K562 (cell line): ENCODE measurements around the gene SEMA5A. TPM values are rescaled to one million over a fixed set of nuclear protein-coding genes. Genes with fewer than 3 reads are reported as not detected.

Experiments
- ATAC-seq: fragments of 200-7000 bp; cut with Tn5 transposase; 3 replicates; pipeline ENCODE4 v1.9.1; 2020; ENCODE audit warnings: moderate library complexity
- BruUV-seq: library from RNA; stranded (reverse); fragments of 400-500 nt; replicated peaks from 2 replicates; lab custom pipeline; 2021; lab: Mats Ljungman, UMichigan
- CTCF ChIA-PET: fragments of 300-600 bp; formaldehyde crosslinking; extraction: SDS; loops from one replicate; lab custom pipeline; 2021; ENCODE audit warnings: low intra/inter-chr PET ratio; lab: Yijun Ruan, JAX
- POLR2A ChIA-PET: fragments of 300-600, 350-650 bp; sonication (Branson Sonifier 250); formaldehyde crosslinking; extraction: SDS; loops from one replicate; lab custom pipeline; 2021; ENCODE audit warnings: antibody characterized with exemption, inconsistent platforms; lab: Yijun Ruan, JAX
- DNase-seq, 4 experiments: peaks; one replicate each; pipeline versions ENCODE4 v3.0.0 to v3.0.0-alpha.2; 2011 to 2018; ENCODE audit warnings: low spot score in 3 of 4, mixed read lengths in 3 of 4; ENCODE audit errors: extremely low read depth in 1 of 4
- FAIRE-seq: peaks from 2 replicates; lab custom pipeline; 2011; peaks lifted over from hg19 to GRCh38; lab: Jason Lieb, UNC
- H2AFZ ChIP-seq: 2 replicates; pipeline ENCODE4 v1.6.0; 2011; ENCODE audit warnings: low read depth, low read length, control low read depth, inconsistent platforms
- H3K27ac ChIP-seq: fragments of 200-600 bp; 3 replicates; pipeline ENCODE4 v1.8.0; 2011; ENCODE audit warnings: low read depth, mild to moderate bottlenecking, control low read depth, inconsistent platforms, low read length, moderate library complexity, mixed read lengths; ENCODE audit errors: extremely low read depth
- H3K27me3 ChIP-seq, 2 experiments: fragments of 300-600 bp in 1 of 2; 2 replicates in 1 of 2; 3 replicates in 1 of 2; pipeline versions ENCODE4 v1.6.0 to v1.8.0; 2011; ENCODE audit warnings: inconsistent platforms in 2 of 2, low read length in 2 of 2, mild to moderate bottlenecking in 1 of 2, mixed read lengths in 1 of 2, moderate library complexity in 1 of 2; ENCODE audit not compliant: control insufficient read depth in 2 of 2, insufficient read depth in 2 of 2
- H3K36me3 ChIP-seq: fragments of 300-600 bp; 3 replicates; pipeline ENCODE4 v1.8.0; 2011; ENCODE audit warnings: mild to moderate bottlenecking, low read length, inconsistent platforms; ENCODE audit not compliant: control insufficient read depth, insufficient read depth
- H3K4me1 ChIP-seq, 2 experiments: fragments of 200-600 bp in 1 of 2; replicated peaks in 1 of 2; 2 replicates in 1 of 2; 3 replicates in 1 of 2; pipeline versions ENCODE4 v1.5.1 to v1.8.0; 2011; ENCODE audit warnings: inconsistent platforms in 2 of 2, low read length in 2 of 2, mild to moderate bottlenecking in 1 of 2, mixed read lengths in 1 of 2, moderate library complexity in 1 of 2; ENCODE audit not compliant: control insufficient read depth in 2 of 2, insufficient read depth in 2 of 2
- H3K4me2 ChIP-seq: 2 replicates; pipeline ENCODE4 v1.6.1; 2011; ENCODE audit warnings: low read length, control low read depth, inconsistent platforms, mixed read lengths; ENCODE audit not compliant: insufficient read depth
- H3K4me3 ChIP-seq: fragments of 200-600 bp; sonication (generic), shearing (Covaris generic); 2 replicates; pipeline ENCODE4 v1.5.1; 2016; ENCODE audit warnings: control low read depth, inconsistent platforms
- H3K79me2 ChIP-seq: fragments of 200-600 bp; 3 replicates; pipeline ENCODE4 v1.8.0; 2011; ENCODE audit warnings: low read length, inconsistent platforms; ENCODE audit not compliant: control insufficient read depth, insufficient read depth
- H3K9ac ChIP-seq, 2 experiments: 2 replicates each; pipeline versions ENCODE4 v1.6.0 to v1.6.1; 2011; ENCODE audit warnings: low read depth in 2 of 2, low read length in 2 of 2, control low read depth in 1 of 2, inconsistent platforms in 1 of 2, mild to moderate bottlenecking in 1 of 2, mixed read lengths in 1 of 2; ENCODE audit not compliant: insufficient read depth in 1 of 2
- H3K9me1 ChIP-seq: one replicate; pipeline ENCODE4 v1.6.0; 2011; ENCODE audit warnings: inconsistent platforms, mild to moderate bottlenecking, low read length, moderate library complexity; ENCODE audit not compliant: control insufficient read depth, insufficient read depth
- H3K9me3 ChIP-seq: replicated peaks from 2 replicates; pipeline ENCODE4 v1.5.1; 2011; ENCODE audit warnings: low read depth, low read length, inconsistent platforms; ENCODE audit not compliant: control insufficient read depth, insufficient read depth
- H4K20me1 ChIP-seq: replicated peaks from 2 replicates; pipeline ENCODE4 v1.6.1; 2011; ENCODE audit warnings: low read length, inconsistent platforms, mixed read lengths; ENCODE audit not compliant: control insufficient read depth, insufficient read depth
- BRCA1 ChIP-seq, 2 experiments: fragments of 450-650 bp in 1 of 2; sonication (generic) in 1 of 2; formaldehyde crosslinking in 1 of 2; IDR thresholded peaks; 2 replicates each; pipeline versions ENCODE4 v1.5.0 to v1.6.1; 2017 to 2020; ENCODE audit warnings: mild to moderate bottlenecking in 1 of 2, missing genetic modification reagents in 1 of 2
- CEBPG ChIP-seq, 3 experiments: fragments of 200-800 bp in 1 of 3; sonication (Bioruptor generic) in 1 of 3; sonication (generic) in 1 of 3; formaldehyde crosslinking in 1 of 3; IDR thresholded peaks in 2 of 3; conservative IDR thresholded peaks in 1 of 3; 2 replicates each; pipeline versions ENCODE4 v1.6.1 to v1.8.0; 2016 to 2022; ENCODE audit warnings: missing compliant biosample characterization in 2 of 3, missing genetic modification characterization in 2 of 3, mild to moderate bottlenecking in 1 of 3, missing genetic modification reagents in 1 of 3
- ELK1 ChIP-seq: sonication (generic); formaldehyde crosslinking; IDR thresholded peaks from 2 replicates; pipeline ENCODE4 v1.8.1; 2022; ENCODE audit warnings: missing genetic modification reagents
- NCOA1 ChIP-seq: fragments of 450-650 bp; IDR thresholded peaks from 2 replicates; pipeline ENCODE4 v1.6.1; 2016; ENCODE audit warnings: low read depth
- NFE2L1 ChIP-seq: fragments of 450-650 bp; IDR thresholded peaks from 2 replicates; pipeline ENCODE4 v1.6.1; 2016; ENCODE audit warnings: missing genetic modification characterization, low read depth, mild to moderate bottlenecking, missing compliant biosample characterization, moderate library complexity, borderline replicate concordance
- PHTF2 ChIP-seq: fragments of 250-450 bp; sonication (Bioruptor Pico); IDR thresholded peaks from 2 replicates; pipeline ENCODE4 v1.5.0; 2021; ENCODE audit warnings: mild to moderate bottlenecking
- RBM15 ChIP-seq: fragments of 200-400 bp; formaldehyde crosslinking; IDR thresholded peaks from 2 replicates; pipeline ENCODE4 v1.6.1; 2018; ENCODE audit warnings: mild to moderate bottlenecking, low read length, moderate library complexity; ENCODE audit not compliant: insufficient read depth
- SETDB1 ChIP-seq: IDR thresholded peaks from one replicate; pipeline ENCODE4 v1.6.1; 2012; ENCODE audit warnings: low read length, control low read depth, inconsistent platforms
- TBL1XR1 ChIP-seq, 2 experiments: IDR thresholded peaks; 2 replicates each; pipeline ENCODE4 v1.6.1; 2012; ENCODE audit warnings: improper control_type of control experiment in 2 of 2, low read length in 2 of 2, mild to moderate bottlenecking in 1 of 2
- ZC3H4 ChIP-seq: sonication (generic); formaldehyde crosslinking; IDR thresholded peaks from 2 replicates; pipeline ENCODE4 v1.9.0; 2021; ENCODE audit warnings: missing genetic modification reagents, borderline replicate concordance
- ZFX ChIP-seq: sonication (generic); formaldehyde crosslinking; IDR thresholded peaks from 2 replicates; pipeline ENCODE4 v1.8.0; 2022; ENCODE audit warnings: mild to moderate bottlenecking, missing genetic modification reagents, moderate library complexity
- ZNF217 ChIP-seq: sonication (generic); formaldehyde crosslinking; IDR thresholded peaks from 2 replicates; pipeline ENCODE4 v1.8.0; 2022; ENCODE audit warnings: mild to moderate bottlenecking, missing genetic modification reagents
- ZNF24 ChIP-seq: fragments of 450-650 bp; IDR thresholded peaks from 2 replicates; pipeline ENCODE4 v1.6.1; 2016
- WGBS: fragments of 100-300 bp; shearing (Covaris generic); methylation state at CpG from one replicate; pipeline ENCODE4 v1.1.6; 2016; ENCODE audit warnings: low coverage, mixed read lengths; ENCODE audit not compliant: insufficient coverage; ENCODE audit errors: missing lambda C conversion rate; 5-methylcytosine and 5-hydroxymethylcytosine counted together
- in situ Hi-C: fragments of 300-500 bp; cut with MboI; formaldehyde crosslinking; loops from 4 replicates; pipeline ENCODE4 v1.15.0; 2018; ENCODE audit warnings: inconsistent platforms, mixed read lengths
- intact Hi-C: fragments of 100-400 bp; cut with micrococcal nuclease; formaldehyde crosslinking; loops from 2 replicates; pipeline ENCODE4 v1.14.2; 2022
- polyA plus RNA-seq, 8 experiments: library from polyadenylated mRNA; depleted of rRNA in 4 of 8; stranded (reverse) in 5 of 8; unstranded in 3 of 8; fragments of >200 nt; fragmentation: Nextera tagmentation in 2 of 8; fragmentation: Illumina TruSeq in 1 of 8; extraction: Ambion mirVana in 2 of 8; extraction: Trizol in 1 of 8; gene quantifications; 2 replicates each; pipeline versions ENCODE4 v1.2.1 to v1.2.3, GENCODE V29; 2011 to 2014; ENCODE audit warnings: inconsistent platforms in 1 of 8, missing spikeins in 1 of 8
- total RNA-seq, 7 experiments: library from RNA; depleted of rRNA in 6 of 7; stranded (reverse); fragments of >200 nt in 6 of 7; fragmentation: Illumina TruSeq in 2 of 7; extraction: Trizol in 2 of 7; gene quantifications; 2 replicates each; pipeline versions ENCODE4 v1.2.1 to v1.2.3, GENCODE V29; 2011 to 2021; ENCODE audit warnings: low replicate concordance in 1 of 7
- TF ChIP-seq, protein P1 (sequence below): fragments of 450-650 bp; formaldehyde crosslinking; conservative IDR thresholded peaks from 2 replicates; pipeline ENCODE4 v1.4.0; 2022; ENCODE audit warnings: mild to moderate bottlenecking, missing genetic modification characterization
- TF ChIP-seq, protein P2 (sequence below): fragments of 250-450 bp; sonication (Bioruptor Pico); IDR thresholded peaks from 2 replicates; pipeline ENCODE4 v1.6.1; 2021; ENCODE audit warnings: mild to moderate bottlenecking

The SEMA5A gene
- total and polyA plus RNA-seq, 9 of the 15 experiments (the other 6 are each of a cell fraction or from before 2014, with no cell fraction given): 0.02 TPM; not detected in 8

GRCh38 chr5:9264301-9264700, 281.6 kb downstream of the SEMA5A start (continued):
- no peak for TF ChIP-seq ZFX (CRISPR knock-in tag)
- TF ChIP-seq PHTF2: no peak
- no peak for TF ChIP-seq ZC3H4 (CRISPR knock-in tag)
- TF ChIP-seq, protein P1, sequence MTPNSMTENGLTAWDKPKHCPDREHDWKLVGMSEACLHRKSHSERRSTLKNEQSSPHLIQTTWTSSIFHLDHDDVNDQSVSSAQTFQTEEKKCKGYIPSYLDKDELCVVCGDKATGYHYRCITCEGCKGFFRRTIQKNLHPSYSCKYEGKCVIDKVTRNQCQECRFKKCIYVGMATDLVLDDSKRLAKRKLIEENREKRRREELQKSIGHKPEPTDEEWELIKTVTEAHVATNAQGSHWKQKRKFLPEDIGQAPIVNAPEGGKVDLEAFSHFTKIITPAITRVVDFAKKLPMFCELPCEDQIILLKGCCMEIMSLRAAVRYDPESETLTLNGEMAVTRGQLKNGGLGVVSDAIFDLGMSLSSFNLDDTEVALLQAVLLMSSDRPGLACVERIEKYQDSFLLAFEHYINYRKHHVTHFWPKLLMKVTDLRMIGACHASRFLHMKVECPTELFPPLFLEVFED (CRISPR knock-in tag): no peak

- BruUV-seq: no TSS peak
- WGBS: 0% methylated on average over 2 of the region's 2 CpGs
- Histone ChIP-seq H4K20me1 (no peaks in the 10 kb centered on the region), H3K4me3 (no peak overlapping the region), H2AFZ (no peak overlapping the region), H3K9ac (no peak overlapping the region), H3K4me1 (no peaks in the 10 kb centered on the region)
- DNase-seq: no peak
- CTCF ChIA-PET: no interaction called here
- TF ChIP-seq BRCA1 (IDR thresholded peaks at IDR 0.05): no peak
- TF ChIP-seq BRCA1 (CRISPR knock-in tag; IDR thresholded peaks at IDR 0.05): no peak
- no peak for TF ChIP-seq NCOA1
- no peak for TF ChIP-seq CEBPG (CRISPR knock-in tag; IDR thresholded peaks at IDR 0.05)
- TF ChIP-seq CEBPG (tag; conservative IDR thresholded peaks at IDR 0.05 in 1 of 2, IDR thresholded peaks at IDR 0.05 in 1 of 2): no peak
- no peak for TF ChIP-seq SETDB1
- TF ChIP-seq ELK1 (CRISPR knock-in tag): no peak
- no peak for TF ChIP-seq TBL1XR1 (IDR thresholded peaks at IDR 0.05; ENCODE audit: low read length in 2 of 2)
- TF ChIP-seq ZNF217 (CRISPR knock-in tag): no peak
- TF ChIP-seq NFE2L1 (tag): no peak
- no peak for TF ChIP-seq ZNF24
- TF ChIP-seq, protein P2, sequence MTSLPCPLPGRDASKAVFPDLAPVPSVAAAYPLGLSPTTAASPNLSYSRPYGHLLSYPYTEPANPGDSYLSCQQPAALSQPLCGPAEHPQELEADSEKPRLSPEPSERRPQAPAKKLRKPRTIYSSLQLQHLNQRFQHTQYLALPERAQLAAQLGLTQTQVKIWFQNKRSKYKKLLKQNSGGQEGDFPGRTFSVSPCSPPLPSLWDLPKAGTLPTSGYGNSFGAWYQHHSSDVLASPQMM (CRISPR knock-in tag): no peak
- TF ChIP-seq RBM15: no peak
- TF ChIP-seq, all 486 proteins: peak for 0
- H3K9me3 ChIP-seq: no peaks in the 10 kb centered on the region
- no peak overlapping the region for H3K27ac ChIP-seq
- no peak overlapping the region for H3K4me2 ChIP-seq
- no peak for ATAC-seq
- H3K36me3 ChIP-seq: no peaks in the 10 kb centered on the region
- H3K79me2 ChIP-seq: no peaks in the 10 kb centered on the region
- in situ Hi-C loops (no loop called here), intact Hi-C loops (no loop called here)
- no peak for FAIRE-seq
- POLR2A ChIA-PET: no interaction called here
- no peaks in the 10 kb centered on the region for H3K9me1 ChIP-seq
- no peaks in the 10 kb centered on the region for H3K27me3 ChIP-seq
Measured at GRCh38 chr5:9263656-9264055, 282.2 kb downstream of the SEMA5A start.
